ENCODE results near the gene KIF3A. TPM values are rescaled to one million over a fixed set of nuclear protein-coding genes. Genes with fewer than 3 reads are reported as not detected.

The KIF3A gene
- polyA plus RNA-seq, 5 donors, result 14.8 to 29.7 (median 26.1) TPM

Other genes starting within 250 kb of the KIF3A start
- gene IRF1, start 246.8 kb downstream of the KIF3A start, polyA plus RNA-seq (ENCODE audit: insufficient read depth in 1 of 5, insufficient read length in 5 of 5, low replicate concordance in 1 of 5), result 10 to 100 TPM; 15.1 to 22.4 (median 19.3) TPM
- gene IL5, start 194.0 kb downstream of the KIF3A start, polyA plus RNA-seq (ENCODE audit: insufficient read depth in 1 of 5, insufficient read length in 5 of 5, low replicate concordance in 1 of 5), result under 1 TPM in 3 of 5 donors, not detected in 2; 0.35 to 0.60 (median 0.44) TPM
- gene RAD50, start 180.6 kb downstream of the KIF3A start, polyA plus RNA-seq (ENCODE audit: insufficient read depth in 1 of 5, insufficient read length in 5 of 5, low replicate concordance in 1 of 5), result 10 to 100 TPM; 28.6 to 49.1 (median 38.7) TPM
- gene IL13, start 79.4 kb downstream of the KIF3A start, polyA plus RNA-seq (ENCODE audit: insufficient read depth in 1 of 5, insufficient read length in 5 of 5, low replicate concordance in 1 of 5), result under 1 TPM in 2 of 5 donors, not detected in 3; 0.13 to 0.21 TPM
- gene IL4, start 63.6 kb downstream of the KIF3A start, polyA plus RNA-seq (ENCODE audit: insufficient read depth in 1 of 5, insufficient read length in 5 of 5, low replicate concordance in 1 of 5), result under 1 TPM in 2 of 5 donors, not detected in 3; 0.35 to 0.48 TPM
- gene CCNI2, start 9.9 kb upstream of the KIF3A start, polyA plus RNA-seq (ENCODE audit: insufficient read depth in 1 of 5, insufficient read length in 5 of 5, low replicate concordance in 1 of 5), result 1 to 10 TPM in 3 of 5 donors, under 1 TPM in 2; 0.57 to 1.7 (median 1.2) TPM
- 10 to 100 TPM; 58.6 to 64.1 (median 61.6) TPM for gene SEPTIN8, start 39.7 kb upstream of the KIF3A start, polyA plus RNA-seq (ENCODE audit: insufficient read depth in 1 of 5, insufficient read length in 5 of 5, low replicate concordance in 1 of 5)
- gene SOWAHA, start 75.8 kb upstream of the KIF3A start, polyA plus RNA-seq (ENCODE audit: insufficient read depth in 1 of 5, insufficient read length in 5 of 5, low replicate concordance in 1 of 5), result under 1 TPM in 1 of 5 donors, not detected in 4; 0.05 TPM
- 10 to 100 TPM in 1 of 5 donors, 1 to 10 TPM in 4; 6.4 to 12.1 (median 8.3) TPM for gene SHROOM1, start 93.1 kb upstream of the KIF3A start, polyA plus RNA-seq (ENCODE audit: insufficient read depth in 1 of 5, insufficient read length in 5 of 5, low replicate concordance in 1 of 5)
- 1 to 10 TPM in 4 of 5 donors, under 1 TPM in 1; 0.91 to 1.7 (median 1.6) TPM for gene GDF9, start 128.9 kb upstream of the KIF3A start, polyA plus RNA-seq (ENCODE audit: insufficient read depth in 1 of 5, insufficient read length in 5 of 5, low replicate concordance in 1 of 5)
- 100 to 1,000 TPM; 142 to 224 (median 150) TPM for gene UQCRQ, start 129.1 kb upstream of the KIF3A start, polyA plus RNA-seq (ENCODE audit: insufficient read depth in 1 of 5, insufficient read length in 5 of 5, low replicate concordance in 1 of 5)
- 1 to 10 TPM; 3.2 to 4.9 (median 4.5) TPM for gene LEAP2, start 136.1 kb upstream of the KIF3A start, polyA plus RNA-seq (ENCODE audit: insufficient read depth in 1 of 5, insufficient read length in 5 of 5, low replicate concordance in 1 of 5)
- 10 to 100 TPM; 39.8 to 69.9 (median 60.7) TPM for gene AFF4, start 226.1 kb upstream of the KIF3A start, polyA plus RNA-seq (ENCODE audit: insufficient read depth in 1 of 5, insufficient read length in 5 of 5, low replicate concordance in 1 of 5)